ENCODE measurements around the gene SDHAF1.

SDHAF1 gene

DNA sequence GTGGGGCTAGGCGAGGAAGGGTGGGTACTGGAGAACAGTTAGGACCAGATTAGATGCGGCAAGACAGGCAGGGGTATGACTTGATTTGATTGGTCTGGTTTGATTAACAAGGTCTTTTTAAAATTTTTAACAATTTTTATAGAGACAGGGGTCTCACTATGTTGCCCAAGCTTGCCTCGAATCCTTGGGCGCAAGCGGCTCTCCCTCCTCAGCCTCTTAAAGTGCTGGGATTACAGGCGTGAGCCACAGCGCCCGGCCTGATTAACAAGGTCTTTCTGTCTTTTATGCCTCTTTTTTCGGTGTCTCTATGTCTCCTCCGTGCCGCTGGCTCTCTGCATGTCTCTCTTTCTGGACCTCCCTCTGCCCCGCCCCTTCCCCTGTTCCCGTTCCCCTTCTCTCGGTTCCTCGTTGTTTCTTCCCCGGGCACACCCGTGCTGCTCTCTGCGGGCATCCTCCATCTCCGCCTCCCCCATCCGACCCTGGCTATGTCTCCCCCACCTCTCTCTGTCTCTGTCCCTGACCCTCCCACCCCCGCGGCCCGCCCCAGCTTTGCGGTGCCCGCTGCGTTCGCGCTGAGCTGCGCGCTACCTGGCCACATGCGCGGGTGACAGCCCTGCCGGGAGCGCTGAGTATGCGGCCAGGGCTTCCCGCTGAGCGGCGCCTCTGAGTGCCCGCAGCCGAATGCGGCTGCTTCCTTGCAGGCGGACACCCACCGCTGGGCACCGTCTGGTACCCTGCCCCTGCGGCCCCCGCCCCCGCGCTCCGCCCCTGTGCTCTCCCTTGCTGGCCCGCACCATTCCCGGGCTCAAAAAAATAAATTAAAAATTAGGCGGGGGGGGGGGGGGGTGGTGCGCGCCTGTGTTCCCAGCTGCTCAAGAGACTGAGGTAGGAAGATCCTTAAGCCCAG lies 8.1 kb upstream of the SDHAF1 start:
- DNase-seq (ENCODE audit: extremely low read depth in 1 of 2, low read depth in 1 of 2): no peak

DNA sequence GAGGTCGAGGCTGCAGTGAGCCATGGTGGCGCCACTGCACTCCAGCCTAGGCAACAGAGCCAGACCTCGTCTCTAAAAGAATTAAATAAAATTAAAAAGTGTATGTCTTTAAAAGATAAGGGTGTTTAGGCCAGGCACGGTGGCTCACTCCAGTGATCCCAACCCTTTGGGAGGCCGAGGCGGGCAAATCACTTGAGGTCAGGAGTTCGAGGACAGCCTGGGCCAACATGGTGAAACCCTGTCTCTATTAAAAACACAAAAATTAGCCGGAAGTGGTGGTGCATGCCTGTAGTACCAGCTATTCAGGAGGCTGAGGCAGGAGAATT lies 7.5 kb upstream of the SDHAF1 start:
- no peak for DNase-seq (ENCODE audit: extremely low read depth in 1 of 2, low read depth in 1 of 2)

DNA sequence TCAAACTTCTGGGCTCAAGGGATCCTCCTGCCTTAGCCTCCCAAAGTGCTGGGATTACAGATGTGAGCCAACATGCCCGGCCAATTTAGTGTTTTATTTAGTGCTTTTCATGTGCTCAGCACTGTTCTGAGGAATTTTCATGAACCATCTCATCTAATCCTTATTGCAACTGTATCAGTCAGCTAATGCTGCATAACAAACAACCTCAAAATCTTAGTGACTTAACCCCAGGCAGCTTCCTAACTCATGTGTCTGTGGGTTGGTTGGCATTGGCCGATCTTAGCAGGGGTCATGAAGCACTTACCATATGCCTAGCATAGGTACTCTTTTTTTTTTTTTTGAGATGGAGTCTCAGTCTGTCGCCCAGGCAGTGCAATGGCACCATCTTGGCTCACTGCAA lies 6.2 kb upstream of the SDHAF1 start:
- no peak for DNase-seq (ENCODE audit: extremely low read depth in 1 of 2, low read depth in 1 of 2)

DNA sequence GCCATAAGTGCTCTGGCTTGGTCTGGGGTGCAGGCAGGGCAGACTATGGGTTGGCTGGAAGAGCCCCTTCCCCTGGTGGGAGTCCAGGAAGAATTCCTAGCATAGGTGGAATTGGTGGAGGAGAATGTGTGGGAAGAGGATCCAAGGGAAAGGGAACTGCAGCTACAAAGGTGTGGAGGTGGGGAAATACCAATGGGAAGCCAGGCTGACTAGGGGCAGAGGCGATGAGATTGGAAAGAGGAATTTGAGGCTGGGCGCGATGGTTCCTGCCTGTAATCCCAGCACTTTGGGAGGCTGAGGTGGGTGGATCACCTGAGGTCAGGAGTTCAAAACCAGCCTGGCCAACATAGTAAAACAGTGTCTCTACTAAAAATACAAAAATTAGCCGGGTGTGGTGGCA lies 4.8 kb upstream of the SDHAF1 start:
- no peak for DNase-seq (ENCODE audit: extremely low read depth in 1 of 2, low read depth in 1 of 2)

DNA sequence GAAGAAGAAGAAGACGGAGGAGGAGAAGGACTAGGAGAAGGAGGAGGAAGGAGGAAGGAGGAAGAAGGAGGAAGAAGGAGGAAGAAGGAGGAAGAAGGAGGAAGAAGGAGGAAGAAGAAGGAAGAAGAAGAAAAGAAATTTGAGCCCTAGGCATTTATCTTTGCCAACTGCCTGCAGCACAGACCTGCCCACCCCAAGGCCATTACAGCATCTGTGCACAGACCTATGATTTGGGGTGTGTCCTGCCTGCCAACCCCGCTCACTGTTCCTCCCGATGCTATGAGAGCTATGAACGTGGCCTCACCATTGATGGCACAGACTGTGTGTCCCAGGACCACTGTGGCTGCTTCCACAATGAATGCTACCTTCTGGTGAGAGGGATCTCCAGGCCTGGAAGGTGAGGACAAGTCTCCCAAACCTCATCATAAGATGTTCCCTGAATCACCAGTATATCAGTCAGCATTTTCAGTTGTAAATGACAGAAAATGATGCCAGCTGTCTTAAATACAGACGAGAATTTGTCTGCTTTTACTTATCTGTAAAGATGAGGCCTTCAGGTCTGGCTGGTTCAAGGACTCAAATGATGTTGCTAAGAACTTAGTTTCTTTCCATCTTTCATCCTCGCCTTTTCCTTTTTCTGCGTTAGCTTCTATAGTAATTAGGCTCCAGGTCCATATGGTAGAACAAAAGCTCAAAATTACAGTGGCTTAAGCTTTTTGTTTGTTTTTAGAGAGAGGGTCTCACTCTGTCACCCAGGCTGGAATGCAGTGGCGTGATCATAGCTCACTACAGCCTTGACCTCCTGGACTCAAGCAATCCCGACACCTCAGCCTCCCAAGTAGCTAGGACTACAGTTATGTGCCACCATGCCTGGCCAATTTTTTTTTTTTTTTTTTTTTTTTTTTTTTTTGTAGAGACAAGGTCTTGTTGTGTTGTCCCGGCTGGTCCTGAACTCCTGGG lies 3.9 kb upstream of the SDHAF1 start:
- no peak for DNase-seq (ENCODE audit: extremely low read depth in 1 of 2, low read depth in 1 of 2)

DNA sequence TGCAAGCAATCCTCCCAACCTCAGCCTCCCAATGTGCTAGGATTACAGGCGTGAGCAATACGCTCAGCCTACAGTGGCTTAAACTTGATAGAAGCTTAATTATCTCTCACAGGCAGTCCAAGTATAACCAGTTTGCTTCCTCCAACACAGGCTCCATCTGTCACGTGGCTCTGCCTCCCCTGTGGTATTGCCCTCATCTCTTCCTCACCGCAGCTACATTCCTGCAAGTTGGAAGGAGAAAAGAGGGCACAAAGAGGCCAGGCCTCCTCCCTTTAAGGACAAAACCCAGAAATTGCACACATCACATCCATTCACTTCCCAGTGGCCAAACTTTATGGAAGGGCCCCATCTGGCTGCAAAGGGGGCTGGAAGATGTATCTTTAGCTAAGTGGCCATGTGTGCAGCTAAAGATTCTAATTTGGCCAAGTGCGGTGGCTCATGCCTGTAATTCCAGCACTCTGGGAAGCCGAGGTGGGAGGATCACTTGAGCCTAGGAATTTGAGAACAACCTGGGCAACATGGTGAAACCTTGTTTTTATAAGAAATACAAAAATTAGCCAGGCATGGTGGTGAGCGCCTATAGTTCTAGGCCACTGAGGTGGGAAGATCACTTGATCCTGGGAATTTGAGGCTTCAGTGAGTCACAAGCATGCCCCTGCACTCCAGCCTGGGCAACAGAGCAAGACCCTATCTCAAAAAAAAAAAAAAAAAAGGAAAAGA lies 3.1 kb upstream of the SDHAF1 start:
- no peak for DNase-seq (ENCODE audit: extremely low read depth in 1 of 2, low read depth in 1 of 2)

DNA sequence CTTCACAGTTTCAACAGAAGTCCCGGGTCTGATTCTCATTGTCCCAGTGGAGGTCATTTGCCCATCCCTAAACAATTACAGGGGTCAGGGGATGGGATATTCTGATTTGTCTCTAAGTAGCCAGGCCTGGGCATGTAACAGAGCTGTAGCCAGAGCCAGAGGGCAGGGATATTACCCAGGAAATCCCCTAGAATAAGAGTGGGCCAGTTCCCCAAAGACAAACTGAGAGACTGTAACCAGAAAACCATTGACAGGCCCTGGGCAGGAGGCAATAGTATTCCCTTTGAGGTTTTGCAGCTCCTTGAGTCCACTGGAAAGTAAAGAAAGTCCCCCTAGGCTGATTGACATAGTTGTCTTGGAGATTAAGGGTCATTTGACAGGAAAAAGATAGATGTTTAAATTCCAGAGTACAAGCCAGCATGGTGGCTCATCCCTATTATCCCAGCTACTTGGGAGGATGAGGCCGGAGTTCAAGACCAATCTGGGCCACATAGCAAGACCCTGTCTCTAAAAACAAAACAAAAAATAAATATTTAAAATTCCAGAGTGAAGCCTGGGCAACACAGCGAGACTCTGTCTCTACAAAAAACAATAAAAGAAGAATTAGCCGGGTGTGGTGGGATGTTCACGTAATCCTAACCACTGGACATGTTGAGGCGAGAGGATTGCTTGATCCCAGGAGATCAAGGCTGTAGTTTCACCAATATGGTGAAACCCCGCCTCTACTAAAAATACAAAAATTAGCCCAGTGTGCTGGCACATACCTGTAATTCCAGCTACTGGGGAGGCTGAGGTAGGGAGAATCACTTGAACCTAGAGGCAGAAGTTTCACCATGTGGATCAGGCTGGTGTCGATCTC lies 1.9 kb upstream of the SDHAF1 start:
- DNase-seq (ENCODE audit: extremely low read depth in 1 of 2, low read depth in 1 of 2): no peak

DNA sequence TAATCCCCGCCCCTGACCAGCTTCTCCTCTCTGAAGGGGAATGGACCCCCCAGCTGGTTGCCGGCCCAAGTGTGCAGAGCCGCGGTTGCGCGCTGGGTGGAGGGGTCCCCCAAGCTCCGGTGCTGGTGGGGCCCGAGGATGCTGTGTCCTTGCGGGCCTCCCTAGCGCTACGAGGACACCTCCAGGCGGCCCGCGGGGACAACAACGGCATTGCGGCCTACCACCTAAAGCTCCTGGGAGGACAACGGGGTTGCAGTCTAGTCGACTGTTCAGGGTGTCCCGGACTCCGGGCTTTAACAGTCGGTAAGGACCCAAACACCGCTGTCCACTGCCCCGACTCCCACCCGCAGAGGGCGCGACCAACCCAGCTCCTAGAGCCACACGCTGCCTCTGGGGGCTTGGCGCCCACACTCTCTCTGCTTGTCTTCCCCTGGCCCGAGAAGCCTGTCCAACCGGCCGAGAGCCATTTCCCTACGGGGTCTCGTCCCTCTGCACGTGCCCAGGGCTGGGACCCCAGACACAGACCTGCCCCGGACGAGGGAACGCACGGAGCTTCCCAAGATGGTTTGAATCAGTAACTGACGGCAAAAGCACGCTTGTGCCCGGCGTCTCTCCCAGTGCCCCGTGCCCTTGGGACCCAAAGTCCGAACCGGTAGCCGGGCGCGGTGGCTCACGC lies 927 bp upstream of the SDHAF1 start:
- no peak for DNase-seq (ENCODE audit: extremely low read depth in 1 of 2, low read depth in 1 of 2)

DNA sequence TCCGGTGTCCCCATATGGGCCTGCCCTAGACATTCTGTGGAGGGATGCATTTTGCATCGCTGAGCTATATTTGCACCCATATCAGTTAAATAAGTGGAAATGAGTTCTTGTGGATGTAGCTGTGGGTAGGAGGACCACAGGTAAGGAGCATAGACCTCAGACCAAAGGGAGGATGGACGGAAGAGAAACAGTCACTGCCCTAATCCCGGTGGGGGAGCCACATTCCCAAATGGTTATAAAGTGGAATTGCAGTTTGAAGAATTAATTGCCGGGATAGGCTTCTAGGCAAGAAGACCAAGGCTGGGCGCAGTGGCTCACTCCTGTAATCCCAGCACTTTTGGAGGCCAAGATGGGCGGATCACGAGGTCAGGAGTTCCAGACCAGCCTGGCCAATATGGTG lies 1.8 kb downstream of the SDHAF1 start:
- no peak for DNase-seq (ENCODE audit: extremely low read depth in 1 of 2, low read depth in 1 of 2)

DNA sequence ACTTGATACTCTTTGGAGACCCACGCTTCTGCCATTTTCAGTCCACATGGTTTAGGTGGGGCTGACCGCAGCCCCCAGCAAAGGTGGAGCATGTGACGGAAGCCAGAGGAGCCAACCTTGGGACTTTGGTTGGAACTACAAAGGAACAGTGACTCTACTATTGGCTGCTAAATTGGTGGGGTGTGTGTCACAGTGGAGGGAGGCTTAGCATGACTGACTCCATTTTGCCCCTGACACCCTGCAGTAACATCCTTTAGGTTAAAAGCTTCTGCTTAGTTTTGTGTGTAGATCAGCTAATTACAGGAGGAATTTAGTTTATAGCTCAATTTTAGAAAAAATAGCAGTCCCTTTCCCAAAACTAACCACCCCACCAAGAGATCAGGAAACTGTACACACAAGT lies 6.6 kb downstream of the SDHAF1 start:
- no peak for DNase-seq (ENCODE audit: extremely low read depth in 1 of 2, low read depth in 1 of 2)

DNA sequence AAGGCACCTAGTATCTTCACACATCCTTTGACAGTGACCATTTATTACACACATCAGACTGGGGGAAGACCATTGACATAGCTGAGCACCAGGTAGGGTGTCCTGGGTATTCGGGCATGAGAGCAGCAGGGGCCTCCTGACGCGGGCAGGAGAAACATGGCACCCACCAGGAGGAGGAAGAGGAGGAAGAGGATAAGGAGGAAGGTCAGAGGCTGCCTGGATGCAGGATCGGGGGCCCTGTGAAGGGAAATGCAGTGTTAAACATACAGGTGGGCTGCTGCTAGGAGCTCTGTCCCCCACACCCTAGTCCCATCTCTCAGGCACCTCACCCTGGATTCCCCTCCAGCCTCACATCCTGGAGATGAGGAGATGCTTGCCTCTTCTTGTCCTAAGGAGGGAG lies 8.3 kb downstream of the SDHAF1 start:
- no peak for DNase-seq (ENCODE audit: extremely low read depth in 1 of 2, low read depth in 1 of 2)

DNA sequence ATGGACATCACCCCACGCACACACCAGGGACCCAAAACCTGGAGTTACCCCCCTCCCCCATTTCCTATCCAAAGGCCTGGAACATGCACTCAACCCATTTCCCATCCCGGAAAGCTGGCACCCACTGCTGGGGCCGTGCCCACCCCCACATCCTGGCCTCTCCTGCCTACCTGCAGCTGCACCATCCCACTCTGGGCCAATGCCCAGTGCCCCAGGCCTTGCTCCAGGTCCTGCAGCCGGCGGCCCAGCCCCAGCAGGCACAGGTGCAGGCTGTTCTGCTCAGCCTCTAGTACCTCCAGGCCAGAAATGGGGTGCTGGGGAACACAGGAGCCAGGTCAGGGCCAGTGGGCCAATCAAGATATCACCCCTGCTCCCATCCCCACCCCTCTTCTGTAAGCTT lies 12.0 kb downstream of the SDHAF1 start:
- no peak for DNase-seq (ENCODE audit: extremely low read depth in 1 of 2, low read depth in 1 of 2)

DNA sequence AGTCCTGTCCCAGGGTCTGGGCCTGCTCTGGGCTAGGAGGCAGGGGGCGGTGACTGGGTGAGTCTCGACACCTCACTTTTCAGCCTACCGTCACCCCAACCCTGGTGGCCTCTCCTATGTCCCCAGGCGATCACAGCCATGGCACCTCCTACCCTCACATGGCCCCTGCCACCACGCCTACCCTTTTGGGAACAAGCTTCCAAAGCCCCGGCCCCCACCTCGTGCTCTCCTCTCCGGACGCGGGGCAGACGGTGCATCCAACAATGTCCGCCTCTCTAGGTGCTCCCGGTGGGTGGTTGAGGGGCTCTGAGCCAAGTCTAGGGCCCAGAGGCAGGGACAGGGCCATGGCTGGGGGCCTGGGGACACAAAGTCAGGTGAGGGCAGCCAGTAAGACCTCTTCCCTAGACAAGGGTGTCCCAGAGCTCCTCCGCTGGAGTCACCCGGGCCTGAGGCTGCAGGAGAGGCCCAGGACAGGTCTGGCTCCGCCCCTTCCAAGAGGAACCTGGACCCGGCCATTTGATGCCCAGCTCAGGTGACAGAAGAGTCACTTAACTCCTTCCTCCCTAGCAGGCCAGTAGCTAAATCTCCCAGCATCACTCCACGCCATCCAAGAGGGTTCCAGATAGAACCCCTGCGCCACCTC lies 13.5 kb downstream of the SDHAF1 start, which contains the start of gene SYNE4:
TSS of gene SYNE4 (minus strand) at position 478 of the 643 bp plus-strand sequence. CDS start at position 346, 132 bp downstream.
- no peak for DNase-seq (ENCODE audit: extremely low read depth in 1 of 2, low read depth in 1 of 2)

DNA sequence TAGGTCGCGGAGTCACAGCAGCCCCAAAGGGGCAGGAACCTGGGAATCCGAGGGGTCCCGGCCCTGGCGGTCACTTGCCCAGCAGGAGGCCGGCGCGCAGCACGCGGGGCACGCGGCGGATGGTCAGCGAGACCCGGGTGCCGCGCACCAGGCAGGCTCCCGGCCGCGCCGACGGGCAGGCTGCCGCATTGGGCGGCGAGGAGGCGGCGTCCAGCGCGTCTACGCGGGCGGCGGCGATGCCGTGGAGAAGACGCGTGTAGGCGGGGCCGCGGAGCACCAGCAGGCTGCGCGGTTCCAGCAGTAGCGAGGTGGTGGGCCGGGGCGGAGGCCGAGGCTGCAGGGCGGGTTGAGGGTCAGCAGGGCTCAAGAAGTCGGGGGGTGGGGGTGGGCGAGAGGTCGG lies 14.2 kb downstream of the SDHAF1 start:
- DNase-seq (ENCODE audit: extremely low read depth in 1 of 2, low read depth in 1 of 2): no peak

DNA sequence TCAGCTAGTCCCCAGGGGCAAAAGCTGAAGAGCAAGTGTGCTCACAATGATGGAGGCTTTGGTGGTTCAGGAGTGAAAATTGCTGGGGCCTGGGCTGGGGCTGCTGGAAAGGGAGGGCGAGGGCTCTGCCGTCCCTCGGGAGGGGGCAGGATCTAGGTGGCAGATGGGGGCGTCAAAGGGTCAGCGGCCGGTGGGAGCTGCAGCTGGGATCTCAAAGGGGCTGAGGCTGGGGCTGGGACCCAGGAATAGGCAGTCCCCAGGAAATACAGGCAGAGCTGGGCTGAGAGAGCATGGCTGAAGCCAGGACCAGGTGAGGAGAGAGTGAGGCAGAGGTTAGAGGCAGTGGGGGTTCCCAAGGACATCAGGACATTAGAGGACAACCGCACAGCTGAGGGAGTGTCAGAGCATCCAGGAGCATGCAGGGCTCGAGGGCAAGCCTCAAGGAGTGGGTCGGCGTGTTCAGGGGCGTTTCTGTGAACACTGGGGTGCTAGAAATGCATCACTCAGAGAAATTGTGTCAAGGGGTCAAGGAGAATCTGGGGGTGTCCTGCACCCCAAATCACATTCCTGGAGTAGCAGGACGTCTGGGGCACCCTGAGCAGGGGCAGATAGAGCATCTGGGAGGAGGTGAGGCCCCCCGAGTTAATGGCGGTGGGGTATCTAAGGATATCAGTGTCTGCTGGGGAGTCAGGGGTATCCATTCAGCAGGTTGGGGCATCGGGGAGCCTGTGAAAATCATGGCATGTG lies 14.8 kb downstream of the SDHAF1 start:
- DNase-seq (ENCODE audit: extremely low read depth in 1 of 2, low read depth in 1 of 2): no peak

DNA sequence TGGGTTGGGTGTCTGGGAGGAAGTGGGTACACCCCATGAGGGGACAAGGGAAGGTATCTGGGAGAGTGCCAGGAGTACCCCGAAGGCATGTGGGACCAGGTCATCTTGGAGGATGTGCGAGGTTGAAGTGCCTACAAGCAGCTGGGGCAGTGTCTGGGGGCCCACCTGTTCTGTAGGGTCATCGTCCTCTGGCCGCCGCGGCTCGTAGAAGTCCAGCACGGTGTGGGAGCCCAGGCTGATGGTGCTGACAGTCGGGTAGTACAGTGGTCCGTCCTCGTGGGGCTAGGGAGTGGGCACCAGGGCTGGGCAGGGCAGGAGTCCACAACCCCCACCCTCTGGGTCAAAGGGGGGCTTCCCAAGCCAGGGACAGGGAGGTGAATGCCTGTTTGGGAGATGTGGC lies 15.4 kb downstream of the SDHAF1 start:
- no peak for DNase-seq (ENCODE audit: extremely low read depth in 1 of 2, low read depth in 1 of 2)

DNA sequence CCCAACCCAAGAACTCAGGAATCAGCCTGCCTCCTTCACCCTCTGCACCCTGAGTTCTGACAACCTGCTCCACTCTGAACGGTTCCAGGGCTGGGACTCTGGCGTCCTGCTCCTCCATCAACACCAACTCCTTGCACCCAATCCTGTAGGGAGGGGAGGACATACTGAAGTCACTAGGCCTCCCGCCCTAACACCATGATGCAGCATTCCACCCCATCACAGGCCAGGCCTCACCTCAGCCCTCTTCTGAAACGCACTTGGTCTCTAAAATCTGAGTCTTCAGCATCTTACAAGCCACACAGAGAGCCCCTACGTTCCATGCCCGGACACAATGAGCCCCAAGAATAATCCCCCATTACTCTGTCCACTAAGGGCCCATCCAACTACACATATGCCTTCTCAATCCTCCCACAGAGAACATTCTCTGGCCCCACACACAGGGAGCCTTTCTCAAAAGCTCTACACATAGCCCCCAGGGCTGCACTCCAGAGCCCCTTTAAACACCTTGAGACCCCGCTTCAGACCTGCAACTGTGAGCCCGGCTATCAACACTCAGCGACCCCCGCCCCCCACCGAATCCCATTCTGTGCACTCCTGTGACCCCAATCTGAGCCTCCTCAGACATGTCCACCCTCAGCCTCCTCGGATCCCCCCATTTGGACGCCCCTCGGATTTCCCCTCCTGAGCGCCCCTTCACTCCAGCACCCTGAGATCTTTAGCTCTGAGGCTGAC lies 18.5 kb downstream of the SDHAF1 start:
- no peak for DNase-seq (ENCODE audit: extremely low read depth in 1 of 2, low read depth in 1 of 2)
